GM12878 (cell line): ENCODE measurements around the gene GMPPA. TPM values are rescaled to one million over a fixed set of nuclear protein-coding genes. Genes with fewer than 3 reads are reported as not detected.
A peak's percentile ranks its signal among the peaks of the same experiment; 100 is the strongest.

Source experiments
- ATAC-seq: fragments of 200-7000 bp; cut with Tn5 transposase; 3 replicates; pipeline ENCODE4 v1.9.1; 2020; ENCODE audit warnings: mild to moderate bottlenecking, moderate library complexity
- BruUV-seq: library from RNA; stranded (reverse); fragments of 400-500 nt; replicated peaks from 2 replicates; lab custom pipeline; 2021; lab: Mats Ljungman, UMichigan
- CTCF ChIA-PET: fragments of 300-600 bp; sonication (Branson Sonifier 250); formaldehyde crosslinking; extraction: SDS; loops from one replicate; lab custom pipeline; 2021; ENCODE audit warnings: inconsistent platforms; lab: Yijun Ruan, JAX
- POLR2A ChIA-PET: fragments of 350-600 bp; formaldehyde crosslinking; extraction: SDS; loops from one replicate; lab custom pipeline; 2021; ENCODE audit warnings: inconsistent platforms; lab: Charles Lee
- RAD21 ChIA-PET: fragments of 300-600 bp; sonication (Branson Sonifier 250); formaldehyde crosslinking; loops from one replicate; lab custom pipeline; 2023; ENCODE audit warnings: antibody characterized with exemption; ENCODE audit not compliant: unreplicated experiment; lab: Charles Lee
- SMC1A ChIA-PET: fragments of 300-600 bp; sonication (Branson Sonifier 250); formaldehyde crosslinking; loops from one replicate; lab custom pipeline; 2023; ENCODE audit not compliant: unreplicated experiment, uncharacterized antibody; lab: Charles Lee
- DNase-seq: peaks from one replicate; pipeline ENCODE4 v3.0.0-alpha.2; 2011; ENCODE audit warnings: low read depth, low spot score
- FAIRE-seq: peaks from 3 replicates; lab custom pipeline; 2011; peaks lifted over from hg19 to GRCh38; lab: Jason Lieb, UNC
- H2AFZ ChIP-seq: 2 replicates; pipeline ENCODE4 v1.6.0; 2011; ENCODE audit warnings: low read depth, low read length, control low read depth; ENCODE audit not compliant: control insufficient read depth
- H3K27ac ChIP-seq: 2 replicates; pipeline ENCODE4 v1.5.1; 2011; ENCODE audit warnings: control low read depth; ENCODE audit not compliant: control insufficient read depth, insufficient read depth
- H3K27me3 ChIP-seq, 2 experiments: replicated peaks in 1 of 2; 2 replicates each; pipeline versions ENCODE4 v1.6.0 to v1.6.1; 2011; ENCODE audit warnings: low read length in 1 of 2; ENCODE audit not compliant: control insufficient read depth in 2 of 2, insufficient read depth in 2 of 2
- H3K36me3 ChIP-seq, 2 experiments: 2 replicates each; pipeline ENCODE4 v1.5.1; 2011; ENCODE audit warnings: low read length in 1 of 2; ENCODE audit not compliant: control insufficient read depth in 2 of 2, insufficient read depth in 2 of 2
- H3K4me1 ChIP-seq: 2 replicates; pipeline ENCODE4 v1.6.1; 2011; ENCODE audit warnings: mild to moderate bottlenecking, low read length, moderate library complexity, mixed read lengths; ENCODE audit not compliant: control insufficient read depth, insufficient read depth
- H3K4me2 ChIP-seq: 2 replicates; pipeline ENCODE4 v1.6.0; 2011; ENCODE audit warnings: control low read depth; ENCODE audit not compliant: control insufficient read depth, insufficient read depth
- H3K4me3 ChIP-seq: fragments of 200-600 bp; sonication (generic); 2 replicates; pipeline ENCODE4 v1.5.1; 2016
- H3K79me2 ChIP-seq: 2 replicates; pipeline ENCODE4 v1.6.0; 2011; ENCODE audit warnings: low read length; ENCODE audit not compliant: control insufficient read depth, insufficient read depth
- H3K9ac ChIP-seq: 2 replicates; pipeline ENCODE4 v1.8.0; 2011; ENCODE audit warnings: low read length, control low read depth, mixed read lengths; ENCODE audit not compliant: control insufficient read depth, insufficient read depth
- H3K9me3 ChIP-seq: replicated peaks from 3 replicates; pipeline ENCODE4 v1.5.1; 2011; ENCODE audit warnings: mild to moderate bottlenecking, low read length; ENCODE audit not compliant: control insufficient read depth, insufficient read depth
- H4K20me1 ChIP-seq: 2 replicates; pipeline ENCODE4 v1.6.0; 2011; ENCODE audit not compliant: control insufficient read depth, insufficient read depth
- EED ChIP-seq: sonication (generic); IDR thresholded peaks from 2 replicates; pipeline ENCODE4 v1.6.1; 2016; ENCODE audit warnings: antibody characterized with exemption, low read depth
- HCFC1 ChIP-seq: fragments of 150-350 bp; IDR thresholded peaks from 2 replicates; pipeline ENCODE4 v1.6.1; 2014; ENCODE audit warnings: low read length
- JUND ChIP-seq: IDR thresholded peaks from 2 replicates; pipeline ENCODE4 v1.6.1; 2012; ENCODE audit warnings: low read depth, mild to moderate bottlenecking, low read length, improper control_type of control experiment, moderate library complexity
- NR2F1 ChIP-seq: fragments of 450-650 bp; conservative IDR thresholded peaks from 2 replicates; pipeline ENCODE4 v1.6.1; 2017; ENCODE audit warnings: mild to moderate bottlenecking
- PKNOX1 ChIP-seq: fragments of 450-650 bp; IDR thresholded peaks from 2 replicates; pipeline ENCODE4 v1.6.1; 2016; ENCODE audit warnings: mild to moderate bottlenecking
- SREBF1 ChIP-seq: IDR thresholded peaks from 2 replicates; pipeline ENCODE4 v1.6.1; 2012; ENCODE audit warnings: mild to moderate bottlenecking, low read length
- TAF1 ChIP-seq: IDR thresholded peaks from 2 replicates; pipeline ENCODE4 v1.6.1; 2011; ENCODE audit warnings: mild to moderate bottlenecking, low read depth, low read length, borderline replicate concordance
- TCF12 ChIP-seq: IDR thresholded peaks from 2 replicates; pipeline ENCODE4 v1.6.1; 2011; ENCODE audit warnings: low read depth, mild to moderate bottlenecking, low read length
- TCF3 ChIP-seq: IDR thresholded peaks from 2 replicates; pipeline ENCODE4 v1.6.1; 2012; ENCODE audit warnings: low read depth, mild to moderate bottlenecking, low read length, borderline replicate concordance; ENCODE audit not compliant: insufficient read depth
- WGBS: methylation state at CpG from one replicate; pipeline ENCODE4 v1.1.6; 2016; ENCODE audit warnings: low lambda C conversion rate; ENCODE audit not compliant: insufficient replicate concordance, insufficient coverage; ENCODE audit errors: missing lambda C conversion rate; 5-methylcytosine and 5-hydroxymethylcytosine counted together
- in situ Hi-C: fragments of 300-500 bp; cut with MboI; formaldehyde crosslinking; loops from 9 replicates; pipeline ENCODE4 v1.14.3; 2018; ENCODE audit warnings: mixed read lengths
- intact Hi-C: fragments of 100-400 bp; cut with micrococcal nuclease; formaldehyde crosslinking; loops from one replicate; pipeline ENCODE4 v1.14.2; 2022; ENCODE audit not compliant: unreplicated experiment
- polyA plus RNA-seq, 11 experiments: library from polyadenylated mRNA; depleted of rRNA in 4 of 11; unstranded in 6 of 11; stranded (reverse) in 5 of 11; fragments of >200 nt; fragmentation: Nextera tagmentation in 4 of 11; fragmentation: Illumina TruSeq in 1 of 11; extraction: Ambion mirVana in 4 of 11; extraction: Trizol in 1 of 11; gene quantifications; 1 replicate in 1 of 11; 2 replicates in 10 of 11; pipeline versions ENCODE4 v1.2.1 to v1.2.3, GENCODE V29; 2011 to 2016; ENCODE audit warnings: inconsistent platforms in 2 of 11, missing spikeins in 2 of 11, low read depth in 1 of 11
- total RNA-seq, 4 experiments: library from RNA; depleted of rRNA in 3 of 4; stranded (reverse); fragments of >200 nt in 3 of 4; fragmentation: Illumina TruSeq in 1 of 4; extraction: Trizol in 1 of 4; gene quantifications; 2 replicates each; pipeline versions ENCODE4 v1.2.1 to v1.2.3, GENCODE V29; 2013 to 2021
- TF ChIP-seq, protein P1 (sequence below): fragments of 450-650 bp; IDR thresholded peaks from 2 replicates; pipeline ENCODE4 v1.6.1; 2014; ENCODE audit warnings: mild to moderate bottlenecking
- TF ChIP-seq, protein P2 (sequence below): IDR thresholded peaks from 2 replicates; pipeline ENCODE4 v1.6.1; 2011; ENCODE audit warnings: mild to moderate bottlenecking, low read depth, low read length, moderate library complexity; ENCODE audit not compliant: insufficient replicate concordance
- TF ChIP-seq, protein P3 (sequence below): IDR thresholded peaks from 2 replicates; pipeline ENCODE4 v1.6.1; 2011; ENCODE audit warnings: borderline replicate concordance, low read depth, mild to moderate bottlenecking, moderate library complexity, low read length; ENCODE audit not compliant: insufficient read depth, poor library complexity, severe bottlenecking

The GMPPA gene
- total and polyA plus RNA-seq, 10 of the 15 experiments (the other 5 are each of a cell fraction or from before 2014, with no cell fraction given): 1.9 to 83.2 (median 45.0) TPM

DNA sequence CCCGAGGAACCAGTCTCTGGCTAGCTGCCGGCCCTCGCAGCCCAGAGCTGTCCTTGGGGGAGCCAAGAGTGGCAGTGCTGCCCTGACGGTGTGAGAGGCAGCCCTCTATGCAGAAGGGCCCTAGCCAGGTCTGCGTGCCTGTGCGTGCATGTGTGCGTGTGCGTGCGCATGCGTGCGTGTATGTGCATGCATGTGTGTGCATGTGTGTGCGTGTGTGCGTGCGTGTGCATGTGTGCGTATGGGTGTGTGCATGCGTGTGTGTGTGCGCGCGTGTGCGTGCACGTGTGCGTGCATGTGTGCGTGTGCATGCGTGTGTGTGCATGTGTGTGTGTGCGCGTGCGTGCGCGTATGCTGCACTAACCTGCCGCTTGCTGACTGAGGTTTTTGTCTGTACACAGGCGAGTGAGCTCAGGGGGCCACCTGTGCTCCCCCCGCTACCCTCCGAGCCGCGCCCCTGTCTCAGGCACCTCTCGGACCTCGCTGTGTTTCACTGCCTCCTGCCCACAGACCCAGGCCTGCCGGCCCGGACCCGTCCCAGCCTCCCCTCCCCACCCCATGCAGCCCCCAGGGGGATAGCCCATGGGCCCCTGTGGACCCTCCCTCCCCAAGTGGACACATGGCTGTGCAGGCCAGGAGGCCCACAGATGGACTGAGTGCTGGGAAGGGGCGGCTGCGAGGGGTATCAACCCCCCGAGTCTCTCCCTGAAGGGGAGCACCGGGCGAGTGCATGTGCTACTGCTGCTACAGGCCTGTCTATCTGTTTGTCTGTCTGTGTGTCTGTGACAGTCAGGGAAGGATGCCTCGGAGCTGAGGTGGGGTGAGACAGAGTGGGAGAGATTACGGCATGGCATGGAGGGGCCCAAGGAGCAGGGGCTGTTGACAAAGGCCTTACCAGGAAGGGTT, 32.8 kb upstream of the GMPPA start:
- ChIA-PET RAD21 (no interaction called here), SMC1A (no interaction called here), CTCF (no interaction called here), POLR2A (no interaction called here)
- FAIRE-seq (no peak), DNase-seq (no peak), ATAC-seq (no peak)
- TF ChIP-seq TCF12 (no peak), EED (no peak), JUND (no peak), TCF3 (peak; percentile 83; the same call in 1 of the 2 replicates), PKNOX1 (no peak), SREBF1 (no peak), HCFC1 (no peak), NR2F1 (no peak), TAF1 (no peak)
- TF ChIP-seq, protein P1, sequence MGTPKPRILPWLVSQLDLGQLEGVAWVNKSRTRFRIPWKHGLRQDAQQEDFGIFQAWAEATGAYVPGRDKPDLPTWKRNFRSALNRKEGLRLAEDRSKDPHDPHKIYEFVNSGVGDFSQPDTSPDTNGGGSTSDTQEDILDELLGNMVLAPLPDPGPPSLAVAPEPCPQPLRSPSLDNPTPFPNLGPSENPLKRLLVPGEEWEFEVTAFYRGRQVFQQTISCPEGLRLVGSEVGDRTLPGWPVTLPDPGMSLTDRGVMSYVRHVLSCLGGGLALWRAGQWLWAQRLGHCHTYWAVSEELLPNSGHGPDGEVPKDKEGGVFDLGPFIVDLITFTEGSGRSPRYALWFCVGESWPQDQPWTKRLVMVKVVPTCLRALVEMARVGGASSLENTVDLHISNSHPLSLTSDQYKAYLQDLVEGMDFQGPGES: no peak
- TF ChIP-seq, protein P2, sequence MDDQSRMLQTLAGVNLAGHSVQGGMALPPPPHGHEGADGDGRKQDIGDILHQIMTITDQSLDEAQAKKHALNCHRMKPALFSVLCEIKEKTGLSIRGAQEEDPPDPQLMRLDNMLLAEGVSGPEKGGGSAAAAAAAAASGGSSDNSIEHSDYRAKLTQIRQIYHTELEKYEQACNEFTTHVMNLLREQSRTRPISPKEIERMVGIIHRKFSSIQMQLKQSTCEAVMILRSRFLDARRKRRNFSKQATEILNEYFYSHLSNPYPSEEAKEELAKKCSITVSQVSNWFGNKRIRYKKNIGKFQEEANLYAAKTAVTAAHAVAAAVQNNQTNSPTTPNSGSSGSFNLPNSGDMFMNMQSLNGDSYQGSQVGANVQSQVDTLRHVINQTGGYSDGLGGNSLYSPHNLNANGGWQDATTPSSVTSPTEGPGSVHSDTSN: peak; percentile 45
- TF ChIP-seq, protein P3, sequence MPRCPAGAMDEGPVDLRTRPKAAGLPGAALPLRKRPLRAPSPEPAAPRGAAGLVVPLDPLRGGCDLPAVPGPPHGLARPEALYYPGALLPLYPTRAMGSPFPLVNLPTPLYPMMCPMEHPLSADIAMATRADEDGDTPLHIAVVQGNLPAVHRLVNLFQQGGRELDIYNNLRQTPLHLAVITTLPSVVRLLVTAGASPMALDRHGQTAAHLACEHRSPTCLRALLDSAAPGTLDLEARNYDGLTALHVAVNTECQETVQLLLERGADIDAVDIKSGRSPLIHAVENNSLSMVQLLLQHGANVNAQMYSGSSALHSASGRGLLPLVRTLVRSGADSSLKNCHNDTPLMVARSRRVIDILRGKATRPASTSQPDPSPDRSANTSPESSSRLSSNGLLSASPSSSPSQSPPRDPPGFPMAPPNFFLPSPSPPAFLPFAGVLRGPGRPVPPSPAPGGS: peak; percentile 98
- no peak overlapping the region for H3K9ac ChIP-seq
- H3K27me3 ChIP-seq: no peaks in the 10 kb centered on the region
- no peaks in the 10 kb centered on the region for H3K4me1 ChIP-seq
- intact Hi-C loops (no loop called here), in situ Hi-C loops (no loop called here)
- no peak overlapping the region for H3K4me2 ChIP-seq
- H3K4me3 ChIP-seq: no peak overlapping the region
- H3K9me3 ChIP-seq: no peaks in the 10 kb centered on the region
- H3K36me3 ChIP-seq: no peaks in the 10 kb centered on the region
- BruUV-seq: no TSS peak
- no peak overlapping the region for H3K27ac ChIP-seq
- H4K20me1 ChIP-seq: no peaks in the 10 kb centered on the region
- H3K79me2 ChIP-seq: no peaks in the 10 kb centered on the region
- no peak overlapping the region for H2AFZ ChIP-seq
- 69% methylated on average over 47 of the region's 47 CpGs for WGBS
